ENCODE results near the gene POLQ. TPM values are rescaled to one million over a fixed set of nuclear protein-coding genes. Genes with fewer than 3 reads are reported as not detected.

POLQ gene
- total RNA-seq, 1 donor from 2014 or later, result 31.0 TPM

- Mint-ChIP-seq H3K4me3 (peak overlapping the region; percentile 99), H3K27ac (peak overlapping the region; percentile 99), H3K36me3 (ENCODE audit: low read depth) (peaks cover 17% of the 10 kb centered on the region), H3K27me3 (no peaks in the 10 kb centered on the region), H3K4me1 (peaks cover 30% of the 10 kb centered on the region), H3K9me3 (no peaks in the 10 kb centered on the region)
- DNase-seq, result no peak
- intact Hi-C loops (cut with micrococcal nuclease), result loop anchor here (1.0 to 10.0 kb wide), 4 partner anchors 460 to 871 kb away; partner anchors contain the start of genes FAM162A, MIX23 and WDR5B
Measured at GRCh38 chr3:121545049-121545573, 677 bp downstream of the POLQ start.

- Mint-ChIP-seq H3K9me3 (no peaks in the 10 kb centered on the region), H3K4me3 (no peak overlapping the region), H3K36me3 (ENCODE audit: low read depth) (peaks cover 27% of the 10 kb centered on the region)
Measured at GRCh38 chr3:121542924-121543323, 2.9 kb downstream of the POLQ start.

DNA sequence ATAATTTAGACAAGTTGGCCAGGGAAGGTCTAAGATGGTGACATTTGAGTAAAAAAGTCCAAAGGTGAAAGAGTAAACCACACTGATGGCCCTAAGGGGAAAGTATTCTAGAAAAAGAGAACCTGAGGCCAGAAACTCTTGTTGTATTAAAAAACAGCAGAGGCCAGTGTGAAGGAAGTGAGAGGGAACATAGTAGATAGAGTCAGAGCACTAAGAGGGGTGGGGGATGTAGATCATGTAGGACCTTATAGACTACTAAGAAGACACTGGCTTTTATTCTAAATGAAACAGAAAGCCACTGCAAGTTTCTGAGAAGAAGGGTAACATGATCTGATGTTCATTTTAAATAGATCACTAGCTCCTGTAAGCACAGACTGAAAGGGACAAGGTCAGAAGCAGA is 14.5 kb downstream of the POLQ start:
- DNase-seq, result no peak
- Mint-ChIP-seq H3K27me3 (no peaks in the 10 kb centered on the region), H3K36me3 (ENCODE audit: low read depth) (peaks cover 49% of the 10 kb centered on the region), H3K4me1 (peaks cover 14% of the 10 kb centered on the region), H3K4me3 (no peak overlapping the region), H3K9me3 (no peaks in the 10 kb centered on the region), H3K27ac (peak overlapping the region; percentile 68)
- intact Hi-C loops (cut with micrococcal nuclease), result loop anchor here (10.0 kb wide), 1 partner anchor 56 kb away; no protein-coding TSS in a partner anchor

More at GRCh38 chr3:121542924-121543323, 2.9 kb downstream of the POLQ start:
- intact Hi-C loops (cut with micrococcal nuclease), result loop anchor here (10.0 kb wide), 1 partner anchor 462 kb away; no protein-coding TSS in a partner anchor
- Mint-ChIP-seq H3K4me1 (peaks cover 33% of the 10 kb centered on the region), H3K27ac (no peak overlapping the region), H3K27me3 (no peaks in the 10 kb centered on the region)
- DNase-seq, result no peak

GRCh38 chr3:121529308-121529707 is 16.5 kb downstream of the POLQ start:
- H3K36me3 Mint-ChIP-seq (ENCODE audit: low read depth), result peaks cover 50% of the 10 kb centered on the region

DNA sequence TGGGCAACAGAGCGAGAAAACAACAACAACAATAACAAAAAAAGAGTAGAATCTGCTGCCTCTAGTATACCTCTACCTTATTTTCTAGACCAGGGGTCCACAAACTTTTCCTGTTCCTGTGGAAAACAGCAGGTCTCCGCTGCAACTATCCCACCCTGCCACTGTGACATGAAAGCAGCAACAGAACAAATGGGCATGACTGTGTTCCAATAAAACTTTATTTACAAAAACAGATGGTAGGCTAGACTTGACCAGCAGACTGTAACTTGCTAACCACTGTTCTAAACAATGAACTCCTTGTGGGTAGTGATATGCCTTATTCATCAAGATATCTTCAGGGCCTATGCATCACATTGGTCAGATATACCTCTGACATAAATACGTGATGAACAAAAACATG is 25.3 kb downstream of the POLQ start:
- Mint-ChIP-seq H3K27me3 (no peaks in the 10 kb centered on the region), H3K36me3 (ENCODE audit: low read depth) (peaks cover 69% of the 10 kb centered on the region), H3K4me1 (no peaks in the 10 kb centered on the region), H3K9me3 (peaks cover 19% of the 10 kb centered on the region), H3K27ac (no peak overlapping the region), H3K4me3 (no peak overlapping the region)
- intact Hi-C loops (cut with micrococcal nuclease), result no loop called here
- no peak for DNase-seq

More at GRCh38 chr3:121529308-121529707, 16.5 kb downstream of the POLQ start:
- Mint-ChIP-seq H3K4me3 (no peak overlapping the region), H3K27ac (no peak overlapping the region), H3K9me3 (no peaks in the 10 kb centered on the region), H3K27me3 (no peaks in the 10 kb centered on the region), H3K4me1 (peaks cover 11% of the 10 kb centered on the region)
- intact Hi-C loops (cut with micrococcal nuclease), result no loop called here
- no peak for DNase-seq

DNA sequence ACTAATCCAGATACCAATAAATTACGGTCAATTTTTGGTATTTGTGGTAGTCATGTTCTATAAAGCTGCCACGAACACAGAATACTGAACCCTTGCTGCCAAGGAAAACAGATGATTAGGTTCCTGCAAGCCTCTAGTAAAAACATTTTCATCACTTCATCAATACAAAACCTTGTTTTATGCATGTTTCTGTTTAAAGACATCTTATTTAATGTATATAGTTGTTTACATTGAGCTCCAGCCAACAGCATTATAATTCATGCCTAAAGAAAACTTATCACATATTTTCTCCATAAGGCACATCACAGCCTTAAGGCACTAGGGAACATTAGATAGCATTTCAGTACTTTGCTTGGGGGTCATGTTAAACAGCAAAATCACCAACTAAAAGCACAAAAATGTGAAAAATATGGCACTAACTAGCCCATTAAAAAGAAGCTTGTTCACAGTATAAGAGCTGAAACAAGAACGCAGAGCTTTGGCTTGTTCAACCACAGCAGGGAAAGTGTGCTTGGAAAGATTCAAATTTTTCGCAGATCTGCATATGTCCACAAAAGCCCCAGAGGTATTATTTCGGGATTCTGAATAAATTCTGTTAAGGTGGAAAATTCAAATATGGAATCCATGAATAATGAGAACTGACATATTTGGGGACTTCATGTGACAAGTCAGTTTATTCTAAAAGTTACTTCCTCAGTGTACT is 27.7 kb downstream of the POLQ start:
- peaks cover 19% of the 10 kb centered on the region for H3K9me3 Mint-ChIP-seq
- H3K36me3 Mint-ChIP-seq (ENCODE audit: low read depth), result peaks cover 72% of the 10 kb centered on the region
- H3K27me3 Mint-ChIP-seq, result no peaks in the 10 kb centered on the region
- intact Hi-C loops (cut with micrococcal nuclease), result no loop called here
- DNase-seq, result no peak
- no peaks in the 10 kb centered on the region for H3K4me1 Mint-ChIP-seq
- H3K4me3 Mint-ChIP-seq, result no peak overlapping the region
- H3K27ac Mint-ChIP-seq, result no peak overlapping the region

- Mint-ChIP-seq H3K27ac (no peak overlapping the region), H3K4me1 (peaks cover 2% of the 10 kb centered on the region), H3K36me3 (ENCODE audit: low read depth) (peaks cover 70% of the 10 kb centered on the region), H3K9me3 (peaks cover 19% of the 10 kb centered on the region), H3K4me3 (no peak overlapping the region), H3K27me3 (no peaks in the 10 kb centered on the region)
- intact Hi-C loops (cut with micrococcal nuclease), result no loop called here
- no peak for DNase-seq
Measured at GRCh38 chr3:121515862-121516261, 29.9 kb downstream of the POLQ start.

- intact Hi-C loops (cut with micrococcal nuclease), result no loop called here
- no peak overlapping the region for H3K4me3 Mint-ChIP-seq
- H3K27me3 Mint-ChIP-seq, result no peaks in the 10 kb centered on the region
- DNase-seq, result no peak
- peaks cover 67% of the 10 kb centered on the region for H3K36me3 Mint-ChIP-seq (ENCODE audit: low read depth)
- peaks cover 2% of the 10 kb centered on the region for H3K4me1 Mint-ChIP-seq
- peaks cover 19% of the 10 kb centered on the region for H3K9me3 Mint-ChIP-seq
- no peak overlapping the region for H3K27ac Mint-ChIP-seq
Measured at GRCh38 chr3:121515313-121515712, 30.5 kb downstream of the POLQ start.

DNA sequence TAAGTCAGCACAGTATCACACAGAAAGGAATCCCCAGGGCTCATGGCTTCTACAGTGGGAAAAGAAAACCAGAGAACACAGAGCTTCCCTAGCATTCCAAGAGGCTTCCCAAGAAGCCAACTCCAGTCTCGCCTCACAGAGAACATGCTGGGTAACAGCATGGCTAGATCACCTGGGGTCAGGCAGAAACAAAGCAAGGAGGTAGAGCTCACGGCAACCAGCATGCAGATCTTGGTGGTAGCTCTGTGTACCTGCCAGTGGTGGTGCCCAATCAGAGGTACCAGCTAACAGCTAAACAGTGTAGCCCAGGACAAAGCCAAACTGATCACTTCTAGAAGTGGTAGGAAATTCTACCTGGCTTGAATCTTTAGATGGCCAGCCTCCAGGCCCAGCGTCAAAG is 31.3 kb downstream of the POLQ start:
- DNase-seq, result no peak
- Mint-ChIP-seq H3K27me3 (no peaks in the 10 kb centered on the region), H3K27ac (no peak overlapping the region), H3K4me3 (no peak overlapping the region), H3K4me1 (peaks cover 2% of the 10 kb centered on the region), H3K36me3 (ENCODE audit: low read depth) (peaks cover 64% of the 10 kb centered on the region), H3K9me3 (peaks cover 19% of the 10 kb centered on the region)
- intact Hi-C loops (cut with micrococcal nuclease), result no loop called here

GRCh38 chr3:121508389-121508788 is 37.4 kb downstream of the POLQ start:
- intact Hi-C loops (cut with micrococcal nuclease), result no loop called here
- H3K36me3 Mint-ChIP-seq (ENCODE audit: low read depth), result peaks cover 46% of the 10 kb centered on the region
- H3K4me1 Mint-ChIP-seq, result peaks cover 2% of the 10 kb centered on the region
- H3K27me3 Mint-ChIP-seq, result no peaks in the 10 kb centered on the region
- H3K4me3 Mint-ChIP-seq, result no peak overlapping the region
- H3K9me3 Mint-ChIP-seq, result no peaks in the 10 kb centered on the region
- no peak overlapping the region for H3K27ac Mint-ChIP-seq
- DNase-seq, result no peak

- Mint-ChIP-seq H3K27ac (no peak overlapping the region), H3K27me3 (no peaks in the 10 kb centered on the region), H3K4me1 (no peaks in the 10 kb centered on the region), H3K4me3 (no peak overlapping the region), H3K9me3 (no peaks in the 10 kb centered on the region), H3K36me3 (ENCODE audit: low read depth) (peaks cover 41% of the 10 kb centered on the region)
- no peak for DNase-seq
- intact Hi-C loops (cut with micrococcal nuclease), result no loop called here
Measured at GRCh38 chr3:121505256-121505655, 40.5 kb downstream of the POLQ start.

DNA sequence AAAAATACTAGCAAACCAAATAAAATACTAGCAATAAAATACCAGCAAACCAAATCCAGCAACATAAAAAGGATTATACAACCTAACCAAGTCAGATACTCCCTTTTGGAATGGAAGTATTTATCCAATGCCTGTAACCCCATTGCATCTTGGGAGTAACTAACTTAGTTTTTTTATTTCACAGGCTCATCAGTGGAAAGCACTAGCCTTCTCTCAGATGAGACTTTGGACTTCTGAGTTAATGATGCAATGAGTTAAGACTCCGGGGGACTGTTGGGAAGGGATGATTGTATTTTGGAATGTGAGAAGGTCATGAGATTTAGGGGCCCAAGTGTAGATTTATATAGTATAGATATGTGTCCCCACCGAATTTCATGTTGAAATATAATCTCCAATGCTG is 41.2 kb downstream of the POLQ start:
- H3K4me1 Mint-ChIP-seq, result no peaks in the 10 kb centered on the region
- H3K4me3 Mint-ChIP-seq, result no peak overlapping the region
- H3K27me3 Mint-ChIP-seq, result no peaks in the 10 kb centered on the region
- no peak for DNase-seq
- no peaks in the 10 kb centered on the region for H3K9me3 Mint-ChIP-seq
- peaks cover 39% of the 10 kb centered on the region for H3K36me3 Mint-ChIP-seq (ENCODE audit: low read depth)
- no peak overlapping the region for H3K27ac Mint-ChIP-seq
- intact Hi-C loops (cut with micrococcal nuclease), result no loop called here

DNA sequence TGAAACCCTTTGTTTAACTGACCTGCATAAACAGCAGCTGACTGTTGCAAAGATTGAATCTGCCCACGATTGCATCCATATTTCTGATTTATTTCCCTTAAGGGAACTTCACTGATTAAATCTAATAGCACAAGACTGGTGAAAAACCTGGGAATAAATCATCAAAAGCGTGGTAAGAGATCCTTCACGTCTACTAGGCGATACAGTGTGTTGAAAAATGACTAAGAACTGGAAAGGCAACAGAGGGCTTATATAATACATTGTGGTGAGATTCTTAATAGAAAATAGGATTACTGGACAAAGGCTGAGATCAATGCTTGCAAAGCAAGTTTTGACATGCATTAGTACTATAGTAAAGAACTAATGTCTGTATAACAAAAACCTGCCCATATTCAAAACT is 49.0 kb downstream of the POLQ start:
- H3K27me3 Mint-ChIP-seq, result no peaks in the 10 kb centered on the region
- H3K4me1 Mint-ChIP-seq, result peaks cover 2% of the 10 kb centered on the region
- intact Hi-C loops (cut with micrococcal nuclease), result no loop called here
- no peak for DNase-seq
- H3K27ac Mint-ChIP-seq, result no peak overlapping the region
- H3K9me3 Mint-ChIP-seq, result no peaks in the 10 kb centered on the region
- H3K4me3 Mint-ChIP-seq, result no peak overlapping the region
- H3K36me3 Mint-ChIP-seq (ENCODE audit: low read depth), result peaks cover 40% of the 10 kb centered on the region

DNA sequence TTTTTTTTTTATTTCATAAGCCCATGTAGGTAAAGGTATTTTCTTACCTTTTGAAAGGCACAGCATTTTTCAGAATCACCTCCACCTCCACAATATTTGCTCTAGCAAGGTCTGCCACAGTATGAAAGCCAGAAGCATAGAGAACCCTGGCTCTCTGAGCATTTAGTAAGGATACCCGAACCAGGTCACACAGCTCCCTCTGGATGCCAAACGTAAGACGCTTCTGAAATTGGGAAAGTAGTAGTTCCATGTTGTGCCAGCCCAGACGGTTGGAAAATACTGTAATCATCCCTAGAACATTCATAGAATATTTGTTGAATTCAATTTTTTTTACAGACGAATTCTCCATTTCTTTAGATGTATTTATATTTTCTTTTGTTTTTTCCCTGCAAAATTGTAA is 52.4 kb downstream of the POLQ start:
- no peak for DNase-seq
- Mint-ChIP-seq H3K27me3 (no peaks in the 10 kb centered on the region), H3K4me3 (no peak overlapping the region), H3K9me3 (no peaks in the 10 kb centered on the region), H3K27ac (no peak overlapping the region), H3K4me1 (peaks cover 2% of the 10 kb centered on the region), H3K36me3 (ENCODE audit: low read depth) (peaks cover 52% of the 10 kb centered on the region)
- intact Hi-C loops (cut with micrococcal nuclease), result no loop called here

Data from activated CD4-positive, alpha-beta T cell treated with anti-CD3 and anti-CD28 coated beads, Interleukin-2, amount 10 ng/mL, durations not matched to agents 24 days and 14 days (primary cell).